B cell (primary cell): Measurements from ENCODE around the gene CMC2. TPM values are rescaled to one million over a fixed set of nuclear protein-coding genes. Genes with fewer than 3 reads are reported as not detected.

ENCODE experiments used
- ATAC-seq: fragments of 200-7000 bp; cut with Tn5 transposase; one replicate; pipeline ENCODE4 v1.10.0; 2021; ENCODE audit warnings: low read depth, mild to moderate bottlenecking, moderate number of reproducible peaks, moderate library complexity
- CTCF ChIA-PET: fragments of 350-600 bp; sonication (Branson Sonifier 250); formaldehyde crosslinking; loops from one replicate; lab custom pipeline; 2021; ENCODE audit warnings: antibody characterized with exemption, inconsistent platforms; lab: Charles Lee
- POLR2A ChIA-PET: fragments of 350-600 bp; sonication (Branson Sonifier 250); formaldehyde crosslinking; loops from one replicate; lab custom pipeline; 2021; ENCODE audit warnings: antibody characterized with exemption; lab: Charles Lee
- DNase-seq: peaks from one replicate; pipeline ENCODE4 v3.0.0; 2013
- H2AFZ ChIP-seq: 2 replicates; pipeline ENCODE4 v1.6.1; 2012; ENCODE audit warnings: mild to moderate bottlenecking, low read depth, low read length; ENCODE audit not compliant: insufficient read depth, poor library complexity, severe bottlenecking
- H3K27ac ChIP-seq, 2 donors: 1 replicate in 1 of 2; 2 replicates in 1 of 2; pipeline ENCODE4 v1.5.1; 2012 to 2013; ENCODE audit warnings: low read length in 2 of 2, mild to moderate bottlenecking in 2 of 2, moderate library complexity in 1 of 2
- H3K27me3 ChIP-seq, 4 experiments: fragments of 200-600 bp in 1 of 4; sonication (generic) in 1 of 4; replicated peaks in 1 of 4; 1 replicate in 2 of 4; 2 replicates in 2 of 4; pipeline versions ENCODE4 v1.6.1 to v1.7.0; 2013 to 2016; ENCODE audit warnings: low read length in 3 of 4, mild to moderate bottlenecking in 2 of 4, mixed read lengths in 1 of 4, moderate library complexity in 1 of 4; ENCODE audit not compliant: insufficient read depth in 4 of 4, control insufficient read depth in 3 of 4; ENCODE audit errors: control extremely low read depth in 1 of 4
- H3K36me3 ChIP-seq, 2 experiments: replicated peaks in 1 of 2; 1 replicate in 1 of 2; 2 replicates in 1 of 2; pipeline versions ENCODE4 v1.6.1 to v1.7.1; 2013; ENCODE audit warnings: low read length in 1 of 2; ENCODE audit not compliant: insufficient read depth in 2 of 2, control insufficient read depth in 1 of 2; ENCODE audit errors: control extremely low read depth in 1 of 2, extremely low read depth in 1 of 2
- H3K4me1 ChIP-seq, 2 donors: fragments of 200-600 bp in 1 of 2; sonication (generic) in 1 of 2; 1 replicate in 1 of 2; 2 replicates in 1 of 2; pipeline versions ENCODE4 v1.5.1 to v1.6.1; 2013 to 2017; ENCODE audit warnings: low read length in 2 of 2; ENCODE audit not compliant: control insufficient read depth in 2 of 2, insufficient read depth in 2 of 2
- H3K4me2 ChIP-seq: replicated peaks from 2 replicates; pipeline ENCODE3; 2012; ENCODE audit warnings: mild to moderate bottlenecking, low read depth, low read length; ENCODE audit not compliant: poor library complexity, severe bottlenecking
- H3K4me3 ChIP-seq, 5 experiments: fragments of 200-600 bp in 1 of 5; sonication (generic) in 1 of 5; 1 replicate in 3 of 5; 2 replicates in 2 of 5; pipeline versions ENCODE4 v1.5.1 to v1.7.0; 2011 to 2016; ENCODE audit warnings: low read length in 4 of 5, mild to moderate bottlenecking in 4 of 5, low read depth in 2 of 5, control low read depth in 1 of 5, moderate library complexity in 1 of 5; ENCODE audit not compliant: insufficient read depth in 1 of 5; ENCODE audit errors: control extremely low read depth in 1 of 5, extremely low read depth in 1 of 5
- H3K79me2 ChIP-seq: fragments of 200-600 bp; sonication (generic); one replicate; pipeline ENCODE4 v1.6.0; 2016; ENCODE audit warnings: low read length; ENCODE audit not compliant: control insufficient read depth, insufficient read depth
- H3K9ac ChIP-seq: fragments of 200-600 bp; sonication (generic); 2 replicates; pipeline ENCODE4 v1.6.1; 2017; ENCODE audit warnings: mild to moderate bottlenecking, low read length, moderate library complexity
- H3K9me3 ChIP-seq, 3 donors: one replicate each; pipeline versions ENCODE4 v1.6.1 to v1.7.1; 2013; ENCODE audit warnings: low read length in 2 of 3; ENCODE audit not compliant: control insufficient read depth in 2 of 3, insufficient read depth in 1 of 3; ENCODE audit errors: control extremely low read depth in 1 of 3
- H4K20me1 ChIP-seq: 2 replicates; pipeline ENCODE4 v1.6.0; 2012; ENCODE audit warnings: mild to moderate bottlenecking, low read length; ENCODE audit not compliant: insufficient read depth, control insufficient read depth, poor library complexity, severe bottlenecking
- H3K27ac Mint-ChIP-seq: one replicate; pipeline ENCODE4 v1.8.0; 2021; ENCODE audit warnings: mixed read lengths
- H3K27me3 Mint-ChIP-seq: one replicate; pipeline ENCODE4 v1.8.0; 2021; ENCODE audit warnings: mixed read lengths
- H3K4me1 Mint-ChIP-seq: one replicate; pipeline ENCODE4 v1.8.0; 2021; ENCODE audit warnings: mixed read lengths
- H3K4me3 Mint-ChIP-seq: one replicate; pipeline ENCODE4 v1.8.0; 2021; ENCODE audit warnings: mixed read lengths
- H3K9me3 Mint-ChIP-seq: one replicate; pipeline ENCODE4 v1.8.0; 2022; ENCODE audit warnings: mixed read lengths; ENCODE audit not compliant: insufficient read depth
- EZH2 ChIP-seq: IDR thresholded peaks from 2 replicates; pipeline ENCODE4 v1.6.1; 2012; ENCODE audit warnings: borderline replicate concordance, low read depth, mild to moderate bottlenecking, moderate library complexity, low read length; ENCODE audit not compliant: insufficient read depth, poor library complexity, severe bottlenecking
- WGBS: methylation state at CpG from one replicate; pipeline ENCODE4 v1.1.5; 2013; ENCODE audit warnings: missing lambda C conversion rate; ENCODE audit not compliant: insufficient coverage; 5-methylcytosine and 5-hydroxymethylcytosine counted together
- intact Hi-C: fragments of 100-400 bp; cut with micrococcal nuclease; formaldehyde crosslinking; loops from one replicate; pipeline ENCODE4 v1.10.0; 2022
- polyA plus RNA-seq: library from polyadenylated mRNA; depleted of rRNA; stranded (reverse); fragments of >200 nt; gene quantifications from 2 replicates; pipeline ENCODE4 v1.2.3, GENCODE V29; 2012
- total RNA-seq, 2 donors: library from RNA; stranded (reverse); fragments of 120-200 nt in 1 of 2; gene quantifications; 1 replicate in 1 of 2; 2 replicates in 1 of 2; pipeline versions ENCODE4 v1.2.3 to v1.2.4, GENCODE V29; 2013 to 2022
- TF ChIP-seq, protein P1 (sequence below): fragments of 200-600 bp; IDR thresholded peaks from one replicate; pipeline ENCODE4 v1.8.0; 2022; ENCODE audit warnings: antibody characterized with exemption, mild to moderate bottlenecking

The CMC2 gene
- total and polyA plus RNA-seq, 2 donors (not counting 1 experiment from before 2014, with no cell fraction given), result 21.4 to 40.8 TPM

DNA sequence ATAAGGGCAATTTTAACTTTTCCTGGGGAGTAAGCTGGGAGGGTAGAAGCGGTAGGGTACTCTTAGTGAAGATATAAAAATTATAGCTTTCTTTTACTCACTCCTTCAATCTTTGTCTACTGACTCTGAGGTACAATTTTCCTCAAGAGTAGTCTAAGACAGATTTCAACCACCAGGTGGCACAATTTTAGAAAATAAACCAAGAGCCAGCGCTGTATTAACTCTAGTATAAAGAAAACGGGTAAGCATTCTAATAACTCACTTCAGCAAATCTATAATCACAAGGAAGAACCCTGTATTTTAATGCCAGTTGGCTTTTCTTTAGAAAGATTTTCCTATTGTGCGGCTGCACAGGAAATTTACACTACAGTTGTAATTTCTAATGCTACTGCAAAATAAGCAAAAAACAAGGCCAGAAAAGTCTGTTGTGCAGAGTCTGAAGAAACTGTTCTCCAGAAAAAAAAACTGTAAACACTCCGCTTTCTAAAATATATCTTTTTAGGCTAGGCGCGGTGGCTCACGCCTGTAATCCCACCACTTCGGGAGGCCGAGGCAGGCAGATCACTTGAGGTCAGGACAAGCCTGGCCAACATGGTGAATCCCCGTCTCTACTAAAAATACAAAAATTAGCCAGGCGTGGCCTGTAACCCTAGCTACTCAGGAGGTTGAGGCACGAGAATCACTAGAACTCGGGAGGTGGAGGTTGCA is 1.9 kb downstream of the CMC2 start:
- Mint-ChIP-seq H3K4me1 (peaks cover 51% of the 10 kb centered on the region), H3K27me3 (no peaks in the 10 kb centered on the region), H3K9me3 (no peaks in the 10 kb centered on the region), H3K4me3 (peak overlapping the region; percentile 65), H3K27ac (peak overlapping the region; percentile 8)
- Histone ChIP-seq H3K4me1 (peaks cover 25 to 43% of the 10 kb centered on the region in 2 donors), H3K79me2 (peaks cover 69% of the 10 kb centered on the region), H3K9ac (peak overlapping the region; percentile 46), H3K4me3 (peak overlapping the region in 4 of 5 experiments; percentile 3 to 48 (median 39)), H3K27ac (no peak overlapping the region), H3K9me3 (no peaks in the 10 kb centered on the region), H4K20me1 (peaks cover 20% of the 10 kb centered on the region), H3K4me2 (peak overlapping the region; percentile 63), H2AFZ (no peak overlapping the region), H3K27me3 (no peaks in the 10 kb centered on the region), H3K36me3 (no peaks in the 10 kb centered on the region)
- ChIA-PET POLR2A (interaction anchor here (0.6 kb wide), 1 partner anchor 736 kb away, joined by 4 read pairs; no protein-coding TSS in a partner anchor), CTCF (interaction anchor here (0.7 to 9.4 kb wide), 6 partner anchors 14 to 307 kb away, joined by 4 to 99 read pairs (median 4); partner anchors contain the start of genes ATMIN and C16orf46)
- intact Hi-C loops, result no loop called here
- DNase-seq (peak; percentile 71), ATAC-seq (no peak)
- no peak for TF ChIP-seq EZH2
- TF ChIP-seq, protein P1, sequence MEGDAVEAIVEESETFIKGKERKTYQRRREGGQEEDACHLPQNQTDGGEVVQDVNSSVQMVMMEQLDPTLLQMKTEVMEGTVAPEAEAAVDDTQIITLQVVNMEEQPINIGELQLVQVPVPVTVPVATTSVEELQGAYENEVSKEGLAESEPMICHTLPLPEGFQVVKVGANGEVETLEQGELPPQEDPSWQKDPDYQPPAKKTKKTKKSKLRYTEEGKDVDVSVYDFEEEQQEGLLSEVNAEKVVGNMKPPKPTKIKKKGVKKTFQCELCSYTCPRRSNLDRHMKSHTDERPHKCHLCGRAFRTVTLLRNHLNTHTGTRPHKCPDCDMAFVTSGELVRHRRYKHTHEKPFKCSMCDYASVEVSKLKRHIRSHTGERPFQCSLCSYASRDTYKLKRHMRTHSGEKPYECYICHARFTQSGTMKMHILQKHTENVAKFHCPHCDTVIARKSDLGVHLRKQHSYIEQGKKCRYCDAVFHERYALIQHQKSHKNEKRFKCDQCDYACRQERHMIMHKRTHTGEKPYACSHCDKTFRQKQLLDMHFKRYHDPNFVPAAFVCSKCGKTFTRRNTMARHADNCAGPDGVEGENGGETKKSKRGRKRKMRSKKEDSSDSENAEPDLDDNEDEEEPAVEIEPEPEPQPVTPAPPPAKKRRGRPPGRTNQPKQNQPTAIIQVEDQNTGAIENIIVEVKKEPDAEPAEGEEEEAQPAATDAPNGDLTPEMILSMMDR, result peak; percentile 81
- 80% methylated on average over 9 of the region's 14 CpGs for WGBS
